GM13977 (cell line): ENCODE data around the gene FTO.

Source experiments
- DNase-seq: peaks from one replicate; pipeline ENCODE4 v3.0.0; 2012; ENCODE audit warnings: low spot score
- in situ Hi-C: fragments of 300-500 bp; cut with MboI; formaldehyde crosslinking; loops from one replicate; pipeline ENCODE4 v1.12.0; 2022; ENCODE audit warnings: low sequenced_read_pairs, low pct_unique_long_range_greater_than_20kb, mixed read lengths, inconsistent platforms; ENCODE audit not compliant: unreplicated experiment
- TF ChIP-seq, protein P1 (sequence below): IDR thresholded peaks from 2 replicates; pipeline ENCODE4 v1.5.1; 2012; ENCODE audit warnings: mild to moderate bottlenecking, control low read depth; ENCODE audit not compliant: insufficient read depth; ENCODE audit errors: extremely low read depth, missing control alignments

FTO gene

DNA sequence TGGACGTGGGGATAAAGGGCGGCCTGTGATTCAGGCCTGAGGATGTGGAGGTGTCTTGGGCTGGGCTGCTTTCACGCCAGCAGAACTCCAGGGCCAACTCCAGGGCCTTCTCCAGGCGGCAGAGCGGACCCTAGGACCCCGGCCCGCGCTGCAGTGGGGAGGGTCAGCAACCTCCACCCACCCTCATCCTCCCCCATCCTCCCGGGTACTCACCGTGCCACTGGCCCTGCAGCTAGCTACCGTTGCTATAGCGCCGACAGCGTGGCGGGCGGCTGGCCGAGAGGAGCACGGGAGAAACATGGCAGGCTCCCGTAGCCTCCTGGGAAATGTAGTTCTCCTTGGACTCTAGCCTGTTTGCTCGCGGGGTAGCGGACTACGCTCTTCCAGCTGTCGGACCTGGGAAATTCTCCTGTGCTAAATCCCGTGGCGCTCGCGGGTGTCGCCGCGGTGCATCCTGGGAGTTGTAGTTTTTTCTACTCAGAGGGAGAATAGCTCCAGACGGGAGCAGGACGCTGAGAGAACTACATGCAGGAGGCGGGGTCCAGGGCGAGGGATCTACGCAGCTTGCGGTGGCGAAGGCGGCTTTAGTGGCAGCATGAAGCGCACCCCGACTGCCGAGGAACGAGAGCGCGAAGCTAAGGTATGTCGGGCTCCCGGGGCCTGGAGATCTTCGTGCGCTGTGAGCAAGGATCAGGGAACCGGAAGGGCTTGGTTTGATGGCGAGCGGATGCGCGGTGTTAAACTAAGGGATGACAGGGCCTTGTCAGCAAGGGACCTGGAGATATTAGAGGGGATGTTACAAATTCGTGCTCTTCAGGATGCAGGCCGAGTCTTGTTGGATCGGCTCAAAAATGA lies at the start of gene FTO, which contains the start of gene RPGRIP1L:
Gene FTO, plus strand, starts transcription at position 567 of the 855 bp plus-strand sequence.
Gene RPGRIP1L, minus strand, starts transcription at position 270 of the 855 bp plus-strand sequence. CDS start 3,136 bp downstream, outside the sequence.
- TF ChIP-seq, protein P1, sequence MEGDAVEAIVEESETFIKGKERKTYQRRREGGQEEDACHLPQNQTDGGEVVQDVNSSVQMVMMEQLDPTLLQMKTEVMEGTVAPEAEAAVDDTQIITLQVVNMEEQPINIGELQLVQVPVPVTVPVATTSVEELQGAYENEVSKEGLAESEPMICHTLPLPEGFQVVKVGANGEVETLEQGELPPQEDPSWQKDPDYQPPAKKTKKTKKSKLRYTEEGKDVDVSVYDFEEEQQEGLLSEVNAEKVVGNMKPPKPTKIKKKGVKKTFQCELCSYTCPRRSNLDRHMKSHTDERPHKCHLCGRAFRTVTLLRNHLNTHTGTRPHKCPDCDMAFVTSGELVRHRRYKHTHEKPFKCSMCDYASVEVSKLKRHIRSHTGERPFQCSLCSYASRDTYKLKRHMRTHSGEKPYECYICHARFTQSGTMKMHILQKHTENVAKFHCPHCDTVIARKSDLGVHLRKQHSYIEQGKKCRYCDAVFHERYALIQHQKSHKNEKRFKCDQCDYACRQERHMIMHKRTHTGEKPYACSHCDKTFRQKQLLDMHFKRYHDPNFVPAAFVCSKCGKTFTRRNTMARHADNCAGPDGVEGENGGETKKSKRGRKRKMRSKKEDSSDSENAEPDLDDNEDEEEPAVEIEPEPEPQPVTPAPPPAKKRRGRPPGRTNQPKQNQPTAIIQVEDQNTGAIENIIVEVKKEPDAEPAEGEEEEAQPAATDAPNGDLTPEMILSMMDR = no peak
- DNase-seq = peak; percentile 94
- in situ Hi-C loops = no loop called here

DNA sequence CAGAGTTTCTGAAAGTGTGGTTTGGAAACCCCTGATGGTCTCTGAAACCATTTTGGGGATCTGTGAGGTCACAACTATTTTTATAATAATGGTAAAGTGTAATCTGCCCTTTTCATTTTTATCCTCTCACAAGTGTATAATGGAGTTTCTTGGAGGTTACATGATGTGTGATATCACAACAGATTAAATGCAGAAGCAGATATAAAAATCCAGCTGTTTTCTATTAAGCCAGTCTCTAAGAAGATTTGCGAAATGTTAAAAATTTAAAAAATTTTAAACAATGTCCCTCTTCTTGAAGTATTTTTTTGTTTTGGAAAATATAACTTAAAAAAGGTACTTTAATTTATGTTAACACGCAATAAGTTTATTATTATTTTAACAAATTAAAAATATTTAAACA lies 49.0 kb upstream of the FTO start:
- in situ Hi-C loops = no loop called here
- TF ChIP-seq, protein P1 = no peak
- peak; percentile 20 for DNase-seq

DNA sequence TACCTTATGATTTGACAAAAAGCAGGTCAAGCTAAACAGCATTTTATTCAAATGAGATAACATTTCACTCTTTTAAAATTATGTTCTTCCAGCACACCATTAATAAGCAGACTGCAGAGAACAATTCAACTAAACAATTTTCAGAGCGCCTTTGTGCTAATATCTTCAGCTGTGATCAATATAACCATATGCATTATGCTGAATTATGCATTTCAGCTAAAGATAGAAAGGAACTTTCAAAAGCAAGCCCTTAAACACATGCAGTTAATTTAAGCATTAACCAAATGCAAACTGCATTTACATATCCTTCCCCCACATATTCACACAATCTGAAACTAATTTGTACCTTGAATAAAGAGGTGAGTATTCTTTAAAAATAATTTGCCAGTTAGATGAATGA lies 41.9 kb upstream of the FTO start:
- no peak for DNase-seq
- TF ChIP-seq, protein P1 = no peak
- in situ Hi-C loops = no loop called here

DNA sequence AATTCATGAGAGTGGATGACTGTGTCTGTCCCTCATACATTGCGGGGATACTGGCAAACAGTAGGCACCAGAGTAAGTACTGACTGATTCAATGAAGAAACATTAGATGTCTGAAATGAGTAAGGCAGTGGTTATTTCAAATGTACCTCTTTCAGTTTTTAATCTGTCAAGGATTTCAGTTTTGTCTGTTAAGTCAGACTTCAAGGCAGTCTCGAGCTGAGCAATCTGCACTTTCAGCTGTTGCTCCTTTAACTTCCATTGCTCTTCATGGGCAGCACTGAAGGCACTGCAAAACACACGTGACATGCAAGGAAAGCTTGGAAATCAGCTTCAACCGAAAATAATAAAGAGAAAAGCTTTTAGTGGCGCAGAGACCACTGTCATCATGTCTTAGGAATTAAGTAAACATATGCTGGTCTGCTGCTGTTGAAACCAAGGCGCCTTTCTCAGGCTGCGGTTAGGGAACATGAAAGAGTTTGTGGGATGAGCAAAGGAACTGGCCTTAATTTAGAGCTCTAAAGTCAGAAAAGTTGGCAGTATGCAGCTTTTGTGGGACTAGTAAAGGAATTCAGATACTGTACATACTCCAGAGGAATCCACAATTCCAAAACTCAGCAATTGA lies 39.1 kb upstream of the FTO start:
- in situ Hi-C loops = no loop called here
- DNase-seq = peak; percentile 16
- TF ChIP-seq, protein P1 = no peak

DNA sequence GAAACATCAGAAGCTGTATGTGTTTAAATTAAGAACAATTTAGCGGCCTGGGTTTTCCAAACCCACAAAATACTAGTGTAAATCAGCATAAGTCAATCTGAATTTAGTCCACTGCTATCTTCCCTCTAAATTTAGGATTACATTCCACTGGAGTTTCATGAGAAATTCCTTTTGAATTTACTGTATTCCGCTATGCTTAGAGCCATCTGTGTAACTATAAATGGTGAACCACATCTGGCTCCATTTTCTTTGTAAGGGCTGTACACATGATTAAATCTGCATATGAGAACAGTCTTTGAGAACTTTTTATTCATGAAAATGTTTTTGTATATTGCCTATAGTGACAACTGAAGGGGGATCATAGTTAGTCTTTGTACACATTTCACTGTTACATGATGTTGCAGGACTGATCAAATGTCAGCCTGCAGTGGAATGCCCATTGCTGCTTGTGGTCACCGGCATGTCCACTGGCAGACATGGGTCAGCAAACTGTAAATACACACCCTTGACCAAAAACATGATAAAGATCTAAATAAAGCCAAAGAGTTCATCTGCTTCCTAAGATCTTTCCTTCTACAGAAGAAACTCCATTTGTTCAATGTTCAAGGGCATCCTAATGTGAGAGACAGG lies 37.1 kb upstream of the FTO start:
- no peak for DNase-seq
- TF ChIP-seq, protein P1 = no peak
- in situ Hi-C loops = no loop called here

DNA sequence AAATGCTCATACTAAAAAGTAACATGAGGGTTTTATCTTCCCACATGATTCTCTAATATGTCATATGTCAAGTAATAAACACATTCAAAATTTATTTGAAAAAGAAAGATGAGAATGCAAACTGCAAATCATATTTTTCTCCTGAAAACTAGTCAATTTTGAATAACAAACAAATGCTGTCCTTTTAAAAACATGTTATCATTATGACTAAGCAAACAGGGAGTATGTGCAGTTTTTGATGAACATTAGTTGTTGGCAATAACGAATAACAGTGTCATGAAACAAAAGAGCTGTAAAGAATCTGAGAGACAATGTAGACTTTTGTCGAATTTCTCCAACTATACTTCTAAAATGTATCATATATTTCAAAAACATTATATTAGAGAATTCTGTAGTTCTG lies 35.1 kb upstream of the FTO start:
- TF ChIP-seq, protein P1 = no peak
- in situ Hi-C loops = no loop called here
- DNase-seq = no peak
